HG03039 (cell line): ENCODE data around the gene ADGRF3.
"Not testable (repeated sequence)": the region's sequence is repeated elsewhere in the genome, so short reads cannot be mapped to it uniquely, and the experiment has no call there.

Experiments
- ATAC-seq: cut with Tn5 transposase; IDR thresholded peaks from one replicate; pipeline ENCODE4 v1.9.1; 2021; ENCODE audit warnings: mild to moderate bottlenecking, moderate library complexity; ENCODE audit not compliant: unreplicated experiment

ADGRF3 gene

GRCh38 chr2:26324479-26324878 is 22.1 kb downstream of the ADGRF3 start:
- not testable (repeated sequence) for ATAC-seq

GRCh38 chr2:26318950-26319349 is 27.6 kb downstream of the ADGRF3 start:
- no peak for ATAC-seq

GRCh38 chr2:26317377-26318105 is 29.0 kb downstream of the ADGRF3 start:
- ATAC-seq: no peak

GRCh38 chr2:26316845-26317244 is 29.7 kb downstream of the ADGRF3 start:
- no peak for ATAC-seq

- ATAC-seq: no peak
Observed at GRCh38 chr2:26316041-26316440, 30.5 kb downstream of the ADGRF3 start.

- ATAC-seq: no peak
Observed at GRCh38 chr2:26314243-26314642, 32.3 kb downstream of the ADGRF3 start.

GRCh38 chr2:26313446-26313845 is 33.1 kb downstream of the ADGRF3 start:
- ATAC-seq: no peak

GRCh38 chr2:26312471-26312870 is 34.1 kb downstream of the ADGRF3 start:
- no peak for ATAC-seq

GRCh38 chr2:26309921-26310320 is 36.7 kb downstream of the ADGRF3 start:
- ATAC-seq: no peak

- no peak for ATAC-seq
Observed at GRCh38 chr2:26305540-26305939, 41.0 kb downstream of the ADGRF3 start.

GRCh38 chr2:26305094-26305493 is 41.5 kb downstream of the ADGRF3 start:
- ATAC-seq: not testable (repeated sequence)

GRCh38 chr2:26302846-26303245 is 43.7 kb downstream of the ADGRF3 start:
- ATAC-seq: no peak

GRCh38 chr2:26300234-26300925 is 46.2 kb downstream of the ADGRF3 start:
- no peak for ATAC-seq

GRCh38 chr2:26299471-26300101 is 47.0 kb downstream of the ADGRF3 start:
- no peak for ATAC-seq

- no peak for ATAC-seq
Observed at GRCh38 chr2:26298638-26299393, 47.8 kb downstream of the ADGRF3 start.

GRCh38 chr2:26298286-26298637 is 48.3 kb downstream of the ADGRF3 start:
- ATAC-seq: no peak

- no peak for ATAC-seq
Observed at GRCh38 chr2:26297061-26297460, 49.5 kb downstream of the ADGRF3 start.

GRCh38 chr2:26295511-26295910 is 51.1 kb downstream of the ADGRF3 start:
- no peak for ATAC-seq

- ATAC-seq: no peak
Observed at GRCh38 chr2:26292646-26293045, 53.9 kb downstream of the ADGRF3 start.

GRCh38 chr2:26290001-26290400 is 56.6 kb downstream of the ADGRF3 start:
- ATAC-seq: no peak

- no peak for ATAC-seq
Observed at GRCh38 chr2:26285931-26286330, 60.7 kb downstream of the ADGRF3 start.
